ENCODE data around the gene FASN. TPM values are rescaled to one million over a fixed set of nuclear protein-coding genes. Genes with fewer than 3 reads are reported as not detected.
"Not testable (repeated sequence)": the region's sequence is repeated elsewhere in the genome, so short reads cannot be mapped to it uniquely, and the experiment has no call there.

FASN gene
- 34.3 TPM for polyA plus RNA-seq (ENCODE audit: insufficient read length)
- long read RNA-seq, donor 1, transcript FASN-202 (4 exons, 951 nt), result major isoform, 8 of 25 reads
- long read RNA-seq, donor 1, partial matches to known transcripts, result 15 of 25 reads
- long read RNA-seq, donor 1, other reads (novel, unspliced or antisense), result 0 of 25 reads
- long read RNA-seq, donor 2, partial matches to known transcripts, result 12 of 16 reads
- long read RNA-seq, donor 2, other reads (novel, unspliced or antisense), result 0 of 16 reads
- long read RNA-seq, donor 3, partial matches to known transcripts, result 0 of 1 reads
- long read RNA-seq, donor 3, other reads (novel, unspliced or antisense), result 0 of 1 reads
- long read RNA-seq, donor 4, partial matches to known transcripts, result 0 of 1 reads
- long read RNA-seq, donor 4, other reads (novel, unspliced or antisense), result 0 of 1 reads
- long read RNA-seq, donor 5, full-length matches to known transcripts, result 6 of 6 reads
- long read RNA-seq, donor 5, partial matches to known transcripts, result 0 of 6 reads
- long read RNA-seq, donor 5, other reads (novel, unspliced or antisense), result 0 of 6 reads
- long read RNA-seq, donor 6, partial matches to known transcripts, result 6 of 11 reads
- long read RNA-seq, donor 6, other reads (novel, unspliced or antisense), result 0 of 11 reads
- long read RNA-seq, donor 7, partial matches to known transcripts, result 0 of 5 reads
- long read RNA-seq, donor 7, other reads (novel, unspliced or antisense), result 0 of 5 reads
- long read RNA-seq, donor 8, full-length matches to known transcripts, result 5 of 5 reads
- long read RNA-seq, donor 8, partial matches to known transcripts, result 0 of 5 reads
- long read RNA-seq, donor 8, other reads (novel, unspliced or antisense), result 0 of 5 reads

- peak; percentile 94 for DNase-seq
Measured at GRCh38 chr17:82098169-82098938, at the start of gene FASN. Gene FASN, minus strand, starts transcription at chr17:82098236. Its CDS starts 1,791 bp downstream, at chr17:82096445.

GRCh38 chr17:82146663-82147654, 48.9 kb upstream of the FASN start:
- no peak for DNase-seq

GRCh38 chr17:82145550-82146155, 47.6 kb upstream of the FASN start:
- DNase-seq, result no peak

GRCh38 chr17:82143333-82143732, 45.3 kb upstream of the FASN start:
- DNase-seq, result no peak

GRCh38 chr17:82139961-82140360, 41.9 kb upstream of the FASN start:
- DNase-seq, result not testable (repeated sequence)

- DNase-seq, result no peak
Measured at GRCh38 chr17:82138511-82138992, 40.5 kb upstream of the FASN start.

GRCh38 chr17:82134101-82134500, 36.1 kb upstream of the FASN start:
- no peak for DNase-seq

GRCh38 chr17:82133166-82133953, 35.3 kb upstream of the FASN start:
- DNase-seq, result not testable (repeated sequence)

- DNase-seq, result no peak
Measured at GRCh38 chr17:82129095-82129494, 31.1 kb upstream of the FASN start.

- DNase-seq, result no peak
Measured at GRCh38 chr17:82128287-82128686, 30.3 kb upstream of the FASN start.

- DNase-seq, result no peak
Measured at GRCh38 chr17:82127704-82128103, 29.7 kb upstream of the FASN start.

- DNase-seq, result no peak
Measured at GRCh38 chr17:82127315-82127595, 29.2 kb upstream of the FASN start.

GRCh38 chr17:82126556-82127314, 28.7 kb upstream of the FASN start:
- DNase-seq, result no peak

- DNase-seq, result no peak
Measured at GRCh38 chr17:82124101-82124500, 26.1 kb upstream of the FASN start.

- DNase-seq, result no peak
Measured at GRCh38 chr17:82121660-82122629, 23.9 kb upstream of the FASN start.

GRCh38 chr17:82121246-82121645, 23.2 kb upstream of the FASN start:
- DNase-seq, result no peak

GRCh38 chr17:82120148-82120547, 22.1 kb upstream of the FASN start:
- DNase-seq, result no peak
